Right cardiac atrium (tissue), 5 donors: ENCODE data around the gene NR2C2. TPM values are rescaled to one million over a fixed set of nuclear protein-coding genes. Genes with fewer than 3 reads are reported as not detected.

Experiments used
- ATAC-seq, 2 donors: fragments of 200-7000 bp; cut with Tn5 transposase; one replicate each; pipeline versions ENCODE4 v1.8.0 to v1.9.1; 2020; ENCODE audit warnings: moderate library complexity in 2 of 2, mild to moderate bottlenecking in 1 of 2
- DNase-seq, 3 donors: peaks; one replicate each; pipeline ENCODE4 v3.0.0-alpha.2; 2020
- H3K27ac ChIP-seq: one replicate; pipeline ENCODE4 v1.5.1; 2013; ENCODE audit warnings: mild to moderate bottlenecking, low read length, control low read depth, moderate library complexity
- H3K27me3 ChIP-seq: one replicate; pipeline ENCODE4 v1.6.1; 2013; ENCODE audit not compliant: control insufficient read depth, insufficient read depth
- H3K4me1 ChIP-seq: one replicate; pipeline ENCODE4 v1.6.1; 2013; ENCODE audit warnings: low read length; ENCODE audit not compliant: control insufficient read depth, insufficient read depth
- H3K4me3 ChIP-seq: one replicate; pipeline ENCODE4 v1.5.1; 2013; ENCODE audit warnings: low read length, control low read depth
- H3K9me3 ChIP-seq: one replicate; pipeline ENCODE4 v1.6.1; 2013; ENCODE audit warnings: low read length; ENCODE audit not compliant: control insufficient read depth
- WGBS: extraction: QIAGEN DNeasy Blood & Tissue Kit; methylation state at CpG from one replicate; pipeline ENCODE4 v1.1.7; 2013; 5-methylcytosine and 5-hydroxymethylcytosine counted together
- intact Hi-C, 4 donors: fragments of 100-400 bp; cut with DNase I; formaldehyde crosslinking; loops; one replicate each; pipeline versions ENCODE4 v1.11.0 to v1.14.0; 2022 to 2023
- polyA plus RNA-seq: library from polyadenylated mRNA; stranded (reverse); fragments of 200-250 nt; gene quantifications from one replicate; pipeline ENCODE4 v1.2.3, GENCODE V29; 2013
- total RNA-seq, 4 donors: library from RNA; stranded (reverse); fragmentation: NEBNext Ultra II Directional; extraction: Animal tissue kit (Norgen Biotek cat#: 25700); gene quantifications; one replicate each; pipeline ENCODE4 v1.2.1, GENCODE V29; 2021
- donor health status: healthy with polysubstance abuse.
- donor health status: DM: no; HTN: yes; CAD: no.
- donor health status: DM: no; HTN: no; CAD: no.
- donor health status: DM: no; HTN: yes; CAD: no; lungs with severe emphysema.
- donor health status: DM: yes; HTN: yes; CAD: no.

NR2C2 gene
- total and polyA plus RNA-seq, 5 donors = 8.3 to 36.0 (median 32.0) TPM

- Histone ChIP-seq H3K4me1 (no peaks in the 10 kb centered on the region), H3K4me3 (peak overlapping the region; percentile 68), H3K9me3 (no peaks in the 10 kb centered on the region), H3K27ac (peak overlapping the region; percentile 28), H3K27me3 (no peaks in the 10 kb centered on the region)
- DNase-seq = peak in 1 of 3 donors; percentile 60
- WGBS = under 1% methylated on average over 25 of the region's 25 CpGs
- peak; percentile 32 to 49 for ATAC-seq
- intact Hi-C loops = no loop called here
Observed at GRCh38 chr3:15064299-15064834, 117.0 kb downstream of the NR2C2 start.

GRCh38 chr3:15064835-15065549, 117.6 kb downstream of the NR2C2 start, which contains the start of gene MRPS25:
MRPS25 (minus strand) TSS chr3:15065315; CDS start chr3:15065194, 121 bp downstream.
- ATAC-seq (peak; percentile 98), DNase-seq (peak; percentile 93 to 97 (median 96))
- no peaks in the 10 kb centered on the region for H3K27me3 ChIP-seq
- H3K9me3 ChIP-seq = no peaks in the 10 kb centered on the region
- no peaks in the 10 kb centered on the region for H3K4me1 ChIP-seq
- WGBS = under 1% methylated on average over 69 of the region's 69 CpGs
- H3K27ac ChIP-seq = peak within 1 kb of the TSS; percentile 28
- intact Hi-C loops = no loop called here
- peak within 1 kb of the TSS; percentile 68 for H3K4me3 ChIP-seq

- no peaks in the 10 kb centered on the region for H3K4me1 ChIP-seq
- intact Hi-C loops = no loop called here
- no peaks in the 10 kb centered on the region for H3K27me3 ChIP-seq
- WGBS = 47% methylated on average over 16 of the region's 16 CpGs
- no peak for ATAC-seq
- H3K9me3 ChIP-seq = no peaks in the 10 kb centered on the region
- no peak for DNase-seq
- no peak overlapping the region for H3K27ac ChIP-seq
- peak overlapping the region; percentile 68 for H3K4me3 ChIP-seq
Observed at GRCh38 chr3:15065550-15066007, 118.2 kb downstream of the NR2C2 start.

- H3K27ac ChIP-seq = no peak overlapping the region
- H3K9me3 ChIP-seq = no peaks in the 10 kb centered on the region
- DNase-seq (no peak), ATAC-seq (no peak)
- H3K27me3 ChIP-seq = no peaks in the 10 kb centered on the region
- intact Hi-C loops = no loop called here
- H3K4me1 ChIP-seq = no peaks in the 10 kb centered on the region
- 95% methylated on average over 3 of the region's 3 CpGs for WGBS
- H3K4me3 ChIP-seq = no peak overlapping the region
Observed at GRCh38 chr3:15066467-15066866, 119.1 kb downstream of the NR2C2 start.

- H3K9me3 ChIP-seq = no peaks in the 10 kb centered on the region
- H3K27ac ChIP-seq = no peak overlapping the region
- no peaks in the 10 kb centered on the region for H3K4me1 ChIP-seq
- no peaks in the 10 kb centered on the region for H3K27me3 ChIP-seq
- DNase-seq = no peak
- no peak overlapping the region for H3K4me3 ChIP-seq
- no peak for ATAC-seq
- intact Hi-C loops = no loop called here
- 91% methylated on average over 1 of the region's 1 CpG for WGBS
Observed at GRCh38 chr3:15069441-15069840, 122.1 kb downstream of the NR2C2 start.

- no peak overlapping the region for H3K4me3 ChIP-seq
- no peaks in the 10 kb centered on the region for H3K9me3 ChIP-seq
- H3K27ac ChIP-seq = no peak overlapping the region
- intact Hi-C loops = no loop called here
- ATAC-seq (no peak), DNase-seq (no peak)
- no peaks in the 10 kb centered on the region for H3K4me1 ChIP-seq
- H3K27me3 ChIP-seq = no peaks in the 10 kb centered on the region
- 87% methylated on average over 2 of the region's 2 CpGs for WGBS
Observed at GRCh38 chr3:15071699-15072098, 124.3 kb downstream of the NR2C2 start.

GRCh38 chr3:15074500-15074899, 127.1 kb downstream of the NR2C2 start:
- no peak for DNase-seq
- Histone ChIP-seq H3K9me3 (no peaks in the 10 kb centered on the region), H3K4me3 (no peak overlapping the region), H3K4me1 (no peaks in the 10 kb centered on the region), H3K27ac (no peak overlapping the region), H3K27me3 (no peaks in the 10 kb centered on the region)
- intact Hi-C loops = no loop called here
- ATAC-seq = no peak
- WGBS = 94% methylated on average over 19 of the region's 19 CpGs

GRCh38 chr3:15079091-15079490, 131.7 kb downstream of the NR2C2 start:
- Histone ChIP-seq H3K27me3 (no peaks in the 10 kb centered on the region), H3K27ac (no peak overlapping the region), H3K9me3 (no peaks in the 10 kb centered on the region), H3K4me3 (no peak overlapping the region), H3K4me1 (no peaks in the 10 kb centered on the region)
- intact Hi-C loops = no loop called here
- no peak for ATAC-seq
- DNase-seq = no peak
- 84% methylated on average over 3 of the region's 3 CpGs for WGBS

GRCh38 chr3:15081960-15082664, 134.7 kb downstream of the NR2C2 start:
- no peaks in the 10 kb centered on the region for H3K4me1 ChIP-seq
- no peaks in the 10 kb centered on the region for H3K9me3 ChIP-seq
- 95% methylated on average over 13 of the region's 13 CpGs for WGBS
- H3K27ac ChIP-seq = no peak overlapping the region
- no peak overlapping the region for H3K4me3 ChIP-seq
- ATAC-seq (peak in 1 of 2 donors; percentile 13), DNase-seq (no peak)
- intact Hi-C loops = no loop called here
- no peaks in the 10 kb centered on the region for H3K27me3 ChIP-seq

- Histone ChIP-seq H3K9me3 (no peaks in the 10 kb centered on the region), H3K27ac (no peak overlapping the region), H3K27me3 (no peaks in the 10 kb centered on the region), H3K4me3 (no peak overlapping the region), H3K4me1 (no peaks in the 10 kb centered on the region)
- ATAC-seq (no peak), DNase-seq (no peak)
- 98% methylated on average over 1 of the region's 1 CpG for WGBS
- intact Hi-C loops = no loop called here
Observed at GRCh38 chr3:15083252-15083651, 135.9 kb downstream of the NR2C2 start.

- H3K27me3 ChIP-seq = no peaks in the 10 kb centered on the region
- intact Hi-C loops = no loop called here
- no peak overlapping the region for H3K27ac ChIP-seq
- no peaks in the 10 kb centered on the region for H3K4me1 ChIP-seq
- 97% methylated on average over 2 of the region's 2 CpGs for WGBS
- no peak for DNase-seq
- no peak overlapping the region for H3K4me3 ChIP-seq
- no peak for ATAC-seq
- no peaks in the 10 kb centered on the region for H3K9me3 ChIP-seq
Observed at GRCh38 chr3:15086263-15086662, 138.9 kb downstream of the NR2C2 start.
